Activated effector memory CD4-positive, alpha-beta T cell treated with anti-CD3 and anti-CD28 coated beads, Interleukin-2, amount 50 U/mL, for 16 hours (primary cell): ENCODE measurements around the gene TRIM27.
"Not testable (repeated sequence)": the region's sequence is repeated elsewhere in the genome, so short reads cannot be mapped to it uniquely, and the experiment has no call there.

Source experiments
- DNase-seq: peaks from one replicate; pipeline ENCODE4 v3.0.0-alpha.2; 2020

Gene TRIM27

DNA sequence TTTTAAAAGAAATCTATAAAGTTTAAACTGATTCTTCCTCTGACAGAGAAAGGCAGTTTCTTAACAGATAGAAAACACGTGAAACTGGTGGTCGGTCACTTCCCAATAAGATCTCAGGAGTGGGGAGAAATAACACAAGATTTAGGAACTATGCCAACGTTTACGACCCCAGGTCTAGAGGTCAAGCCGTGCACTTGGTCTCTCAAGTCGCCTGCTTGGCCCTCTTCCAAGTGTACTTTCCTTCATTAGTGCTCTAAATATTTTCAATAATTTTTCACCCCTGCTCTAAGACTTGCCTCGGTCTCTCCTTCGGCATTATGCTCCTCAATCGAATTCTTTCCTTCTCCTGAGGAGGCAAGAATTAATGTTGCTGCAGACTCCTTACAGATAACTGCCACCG, 61.7 kb downstream of the TRIM27 start:
- no peak for DNase-seq

DNA sequence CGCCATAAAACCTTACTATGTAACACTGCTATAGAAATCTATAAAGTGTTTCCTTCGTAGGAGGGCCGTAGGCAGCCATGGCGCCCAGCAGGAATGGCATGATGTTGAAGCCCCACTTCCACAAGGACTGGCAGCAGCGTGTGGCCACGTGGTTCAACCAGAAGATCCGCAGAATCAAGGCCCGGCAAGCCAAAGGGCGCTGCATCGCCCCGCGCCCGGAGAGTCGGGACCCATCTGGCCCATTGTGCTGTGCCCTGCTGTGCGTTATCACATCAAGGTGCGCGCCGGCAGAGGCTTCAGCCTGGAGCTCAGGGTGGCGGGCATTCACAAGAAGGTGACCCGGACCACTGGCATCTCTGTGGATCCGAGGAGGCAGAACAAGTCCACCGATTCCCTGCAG, 62.4 kb downstream of the TRIM27 start:
- DNase-seq, result no peak

GRCh38 chr6:28860581-28860980, 63.2 kb downstream of the TRIM27 start:
- DNase-seq, result no peak

DNA sequence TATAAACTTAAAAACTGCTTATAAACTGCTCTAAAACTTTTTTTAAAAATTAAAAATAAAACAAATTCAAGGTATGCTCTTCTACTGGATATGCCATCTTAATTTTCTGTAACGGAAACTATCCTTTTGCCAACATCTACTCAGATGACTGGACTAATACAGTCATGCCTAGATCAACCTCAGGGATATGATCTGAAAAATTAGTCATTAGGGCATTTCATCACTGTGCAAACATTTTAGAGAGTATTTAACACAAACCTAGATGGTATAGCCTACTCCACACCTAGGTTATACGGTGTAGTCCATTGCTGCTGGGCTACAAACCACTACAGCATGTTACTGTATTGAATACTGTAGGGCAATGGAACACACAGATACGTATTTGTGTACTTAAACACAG, 64.8 kb downstream of the TRIM27 start:
- DNase-seq, result no peak

- DNase-seq, result no peak
These were observed 67.2 kb downstream of the TRIM27 start for GRCh38 chr6:28856620-28857005.

DNA sequence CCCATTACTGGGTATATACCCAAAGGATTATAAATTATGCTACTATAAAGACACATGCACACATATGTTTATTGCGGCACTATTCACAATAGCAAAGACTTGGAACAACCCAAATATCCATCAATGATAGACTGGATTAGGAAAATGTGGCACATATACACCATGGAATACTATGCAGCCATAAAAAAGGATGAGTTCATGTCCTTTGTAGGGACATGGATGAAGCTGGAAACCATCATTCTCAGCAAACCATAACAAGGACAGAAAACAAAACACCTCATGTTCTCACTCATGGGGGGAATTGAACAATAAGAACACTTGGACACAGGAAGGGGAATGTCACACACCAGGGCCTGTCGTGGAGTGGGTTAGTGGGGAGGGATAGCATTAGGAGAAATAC, 69.4 kb downstream of the TRIM27 start:
- not testable (repeated sequence) for DNase-seq
